ELR (cell line): ENCODE results near the gene CRYBA1.
A peak's percentile ranks its signal among the peaks of the same experiment; 100 is the strongest.
"Not testable (repeated sequence)": the region's sequence is repeated elsewhere in the genome, so short reads cannot be mapped to it uniquely, and the experiment has no call there.

Source experiments
- DNase-seq: peaks from one replicate; pipeline ENCODE4 v3.0.0-alpha.2; 2015; ENCODE audit warnings: low read depth

CRYBA1 gene

DNA sequence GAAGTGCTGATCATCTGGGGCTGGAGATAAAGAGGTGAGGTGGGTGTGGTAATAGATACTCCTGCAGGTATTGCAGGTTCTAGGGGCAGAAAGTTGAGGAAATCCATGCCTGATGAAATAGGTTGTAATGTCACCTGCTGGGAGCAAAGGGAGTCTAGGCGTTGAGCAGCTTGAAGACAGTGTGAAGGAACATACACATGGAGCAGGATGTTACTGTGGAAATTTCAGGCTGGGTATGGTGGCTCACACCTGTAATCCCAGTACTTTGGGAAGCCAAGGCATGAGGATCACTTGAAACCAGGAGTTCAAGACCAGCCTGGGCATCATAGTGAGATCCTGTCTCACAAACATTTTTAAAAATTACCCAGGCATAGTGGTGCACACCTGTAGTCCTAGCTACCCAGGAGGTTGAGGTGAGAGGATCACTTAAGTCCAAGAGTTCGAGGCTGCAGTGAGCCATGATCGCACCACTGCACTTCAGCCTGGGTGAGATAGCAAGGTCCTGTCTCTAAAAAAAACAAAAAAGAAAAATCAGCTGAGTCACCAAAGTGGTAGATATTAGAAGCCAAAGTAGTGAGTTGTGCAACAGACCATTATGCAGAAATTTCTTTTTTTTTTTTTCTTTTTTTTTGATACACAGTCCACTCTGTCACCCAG lies 9.1 kb upstream of the CRYBA1 start:
- DNase-seq = peak; percentile 83

DNA sequence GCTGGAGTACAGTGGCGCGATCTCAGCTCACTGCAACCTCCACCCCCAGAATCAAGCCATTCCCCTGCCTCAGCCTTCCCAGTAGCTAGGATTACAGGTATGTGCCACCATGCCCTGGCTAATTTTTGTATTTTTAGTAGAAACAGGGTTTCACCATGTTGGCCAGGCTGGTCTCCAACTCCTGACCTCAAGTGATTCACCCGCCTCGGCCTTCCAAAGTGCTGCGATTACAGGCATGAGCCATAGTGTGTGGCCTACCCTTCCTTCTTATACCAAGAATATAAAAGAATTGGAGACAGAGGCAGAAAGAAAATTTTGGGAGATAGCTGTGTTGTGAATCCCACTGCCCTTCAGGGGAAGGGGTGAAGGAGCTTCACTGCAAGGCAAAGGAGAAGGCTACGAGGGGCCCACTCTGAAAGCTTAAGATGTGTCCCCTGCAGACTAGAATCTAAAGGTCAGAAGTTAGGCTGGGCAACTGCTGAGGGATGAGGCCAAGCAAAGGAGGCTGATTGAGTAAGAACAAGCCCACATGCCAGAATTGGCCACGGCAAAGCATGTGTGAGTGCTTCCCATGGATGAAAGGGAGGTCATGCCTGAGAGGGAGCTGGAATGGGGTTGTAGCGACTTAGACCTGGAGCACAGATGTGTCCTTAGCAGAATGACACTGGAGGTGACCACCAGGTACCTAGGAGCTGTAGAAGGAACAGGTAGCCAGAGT lies 8.4 kb upstream of the CRYBA1 start:
- peak; percentile 70 for DNase-seq

DNA sequence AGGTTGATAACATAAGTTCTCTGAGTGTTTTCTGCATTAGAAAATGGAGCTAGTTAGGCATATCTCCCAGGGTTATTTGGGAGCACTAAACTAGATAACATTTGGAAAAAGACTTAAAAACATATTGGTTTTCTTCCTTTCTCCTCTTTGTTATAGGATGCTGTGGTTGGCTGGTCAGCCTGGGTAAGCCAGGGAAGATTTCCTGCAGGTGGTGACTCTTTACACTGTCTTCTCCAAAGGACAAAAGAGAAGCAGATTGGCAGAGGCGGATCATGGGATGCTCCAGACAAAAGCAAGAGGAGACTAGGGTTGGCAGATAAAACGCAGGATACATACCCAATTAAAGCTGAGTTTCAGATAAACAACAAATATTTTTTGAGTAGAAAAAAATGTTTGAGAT lies 6.2 kb upstream of the CRYBA1 start:
- DNase-seq = peak; percentile 55

DNA sequence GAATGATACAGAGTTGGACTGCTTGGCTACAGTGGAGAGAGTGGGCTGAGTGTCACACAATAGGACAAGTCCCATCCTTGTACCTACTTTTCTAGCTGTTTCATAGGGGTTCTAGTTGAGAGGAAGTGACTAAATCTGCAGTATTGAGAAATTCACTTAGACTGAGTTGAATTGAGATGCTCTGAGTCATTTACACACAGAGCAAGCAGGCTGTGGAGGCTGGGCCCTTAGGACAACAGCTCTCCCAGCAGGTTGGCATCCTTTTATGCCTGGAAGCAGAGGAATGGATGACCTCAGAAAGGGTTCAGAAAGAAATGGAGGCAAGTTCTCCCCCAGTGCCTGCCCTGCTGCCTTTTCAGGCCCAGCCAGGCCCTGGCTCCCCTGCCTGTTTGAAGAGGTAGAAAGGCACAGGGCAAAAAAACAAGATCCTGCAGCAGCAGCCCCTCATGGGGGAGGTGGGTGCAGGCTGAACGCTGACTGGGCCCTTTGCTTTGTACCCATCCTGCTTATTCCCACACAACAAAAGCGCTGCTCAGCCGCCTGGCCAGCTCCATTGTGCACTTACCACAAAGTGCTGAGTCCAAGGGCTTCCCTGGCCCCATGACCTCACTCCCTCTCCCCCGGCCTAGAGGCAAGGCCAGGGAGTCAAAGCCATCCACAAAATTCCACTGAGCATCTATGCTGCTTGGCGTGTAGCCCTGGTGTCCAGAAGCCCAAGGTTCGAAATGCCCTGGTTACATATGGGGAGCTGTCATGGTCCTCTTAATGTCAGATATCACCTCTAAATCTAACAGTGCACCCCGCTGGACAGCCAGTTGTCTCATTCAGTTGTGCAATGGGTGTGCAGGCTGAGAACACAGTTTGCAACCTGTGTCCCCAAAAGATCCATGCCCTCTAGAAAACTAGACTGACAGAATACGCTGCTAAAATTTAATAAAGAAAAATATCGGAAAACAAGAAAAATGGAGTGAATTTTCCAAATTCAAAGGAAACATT lies 5.4 kb upstream of the CRYBA1 start:
- peak; percentile 99 for DNase-seq

DNA sequence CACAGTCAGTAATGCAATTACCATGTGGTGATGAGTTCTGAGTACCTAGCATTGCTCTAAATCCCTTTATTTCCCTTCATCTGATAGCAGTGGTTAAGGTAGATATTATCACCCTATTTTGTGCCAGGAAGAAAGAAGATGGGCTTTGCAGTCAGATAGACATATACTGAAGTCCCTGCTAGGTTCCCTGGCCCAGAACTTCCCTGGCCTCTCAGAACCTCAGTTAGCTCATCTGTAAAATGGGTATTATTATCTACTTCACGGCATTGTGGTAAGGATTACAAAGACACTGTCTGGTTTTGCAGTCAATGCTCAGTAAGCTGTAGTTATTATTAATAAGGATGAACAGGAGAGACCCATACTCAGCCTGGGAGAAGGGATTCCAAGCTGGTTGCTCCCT lies 4.6 kb upstream of the CRYBA1 start:
- DNase-seq = no peak

DNA sequence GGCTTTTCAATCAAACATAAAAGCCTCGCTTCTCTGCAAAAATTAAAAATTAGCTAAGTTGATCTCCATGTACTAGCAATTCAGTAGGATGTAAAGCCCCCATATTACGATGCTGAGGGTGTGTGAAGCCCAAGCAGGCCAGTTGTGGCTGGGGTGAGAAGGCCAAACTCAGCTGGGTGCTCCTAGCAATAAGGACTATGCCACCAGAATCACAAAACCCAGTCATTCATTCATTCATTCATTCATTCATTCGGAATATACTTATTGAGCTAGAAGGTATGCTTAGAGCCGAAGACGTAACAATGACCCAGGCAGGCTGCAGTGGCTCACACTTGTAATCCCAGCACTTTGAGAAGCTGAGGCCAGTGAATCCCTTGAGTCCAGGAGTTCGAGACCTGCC lies 3.9 kb upstream of the CRYBA1 start:
- no peak for DNase-seq

DNA sequence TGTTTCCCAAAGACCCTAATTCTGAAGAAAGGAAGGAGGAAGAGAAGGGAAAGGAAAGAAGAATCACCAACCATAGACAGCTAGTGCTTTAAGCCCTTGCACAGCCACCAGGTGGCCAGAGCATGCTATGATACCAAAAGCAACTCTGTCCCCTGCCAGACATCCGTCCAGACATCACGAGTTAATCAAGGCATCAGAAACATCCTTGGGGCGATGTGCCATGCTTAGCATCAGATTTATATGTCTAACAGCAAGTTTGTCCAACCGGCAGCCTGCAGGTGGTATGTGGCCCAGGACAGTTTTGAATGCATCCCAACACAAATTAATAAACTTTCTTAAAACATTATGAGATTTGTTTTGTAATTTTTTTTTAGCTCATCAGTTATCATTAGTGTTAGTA lies 2.9 kb upstream of the CRYBA1 start:
- DNase-seq = peak; percentile 68

DNA sequence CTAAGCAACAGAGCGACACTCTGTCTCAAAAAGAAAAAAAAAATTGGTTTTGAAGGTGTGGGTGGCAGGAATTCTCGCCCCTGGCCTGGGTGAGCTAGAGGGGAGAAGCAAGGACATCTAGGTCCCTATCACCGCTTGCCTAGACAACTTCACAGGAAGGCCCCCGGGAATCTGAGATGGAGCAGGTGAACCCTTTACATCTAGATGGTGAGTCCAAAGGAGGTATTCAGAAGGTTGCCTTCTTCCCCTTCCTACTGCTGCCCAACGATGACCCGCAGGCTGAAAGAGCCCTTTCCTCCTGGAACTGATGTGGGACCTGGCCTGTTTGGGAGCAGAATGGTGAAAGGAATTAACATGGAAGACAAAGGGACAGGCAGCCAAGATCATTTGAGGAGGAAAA lies 1.3 kb upstream of the CRYBA1 start:
- DNase-seq = no peak

DNA sequence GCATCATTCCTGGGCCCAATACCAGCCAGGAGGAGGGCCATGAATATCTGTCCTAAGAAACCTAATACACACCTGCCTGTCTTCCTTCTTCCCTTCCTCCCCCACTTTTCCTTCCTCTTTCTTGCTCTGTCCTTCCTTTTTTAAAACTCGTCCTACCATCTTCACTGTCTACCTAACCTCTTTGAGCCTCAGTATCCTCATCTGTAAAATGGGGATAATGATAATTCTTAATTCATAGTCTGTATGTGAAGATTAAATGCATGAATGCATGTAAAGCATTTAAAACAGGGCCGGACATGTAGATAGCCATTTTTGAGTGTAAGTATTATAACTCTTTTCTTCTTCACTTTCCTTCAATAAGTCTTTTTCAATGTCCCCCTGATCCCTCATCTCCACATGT lies 560 bp downstream of the CRYBA1 start:
- no peak for DNase-seq

DNA sequence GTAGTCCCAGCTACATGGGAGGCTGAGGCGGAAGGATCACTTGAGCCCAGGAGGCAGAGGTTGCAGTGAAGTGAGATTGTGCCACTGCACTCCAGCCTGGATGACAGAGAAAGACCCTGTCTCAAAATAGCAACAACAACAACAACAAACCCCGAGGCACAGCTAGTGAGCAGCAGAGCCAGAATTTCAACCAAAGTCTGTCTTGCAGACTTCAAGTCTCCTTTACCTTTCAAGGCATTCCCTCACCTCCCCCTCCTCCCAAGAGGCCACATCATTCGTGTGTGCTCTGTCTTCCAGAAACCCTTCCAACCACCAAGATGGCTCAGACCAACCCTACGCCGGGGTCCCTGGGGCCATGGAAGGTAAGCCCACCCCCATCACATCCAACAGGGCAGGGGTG lies 2.2 kb downstream of the CRYBA1 start:
- no peak for DNase-seq

DNA sequence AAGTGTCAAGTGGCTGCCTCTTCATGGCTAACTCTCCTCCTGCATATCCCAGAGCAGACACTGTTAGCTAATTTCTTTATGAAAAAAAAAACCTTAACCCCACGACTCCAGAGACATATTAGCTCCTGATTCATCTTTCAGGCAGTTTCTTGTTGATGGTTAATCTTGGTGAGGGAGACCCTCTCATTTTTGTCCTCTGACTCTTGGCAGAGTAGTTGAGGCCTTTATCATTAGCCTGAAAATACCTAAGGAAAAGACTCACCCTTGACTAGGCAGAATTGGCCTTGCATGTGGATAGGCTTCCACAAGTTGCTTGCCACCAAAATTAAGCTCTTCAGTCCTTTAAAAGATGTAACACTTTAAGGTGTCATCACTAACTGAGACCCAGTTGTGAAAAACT lies 4.0 kb downstream of the CRYBA1 start:
- peak; percentile 85 for DNase-seq

DNA sequence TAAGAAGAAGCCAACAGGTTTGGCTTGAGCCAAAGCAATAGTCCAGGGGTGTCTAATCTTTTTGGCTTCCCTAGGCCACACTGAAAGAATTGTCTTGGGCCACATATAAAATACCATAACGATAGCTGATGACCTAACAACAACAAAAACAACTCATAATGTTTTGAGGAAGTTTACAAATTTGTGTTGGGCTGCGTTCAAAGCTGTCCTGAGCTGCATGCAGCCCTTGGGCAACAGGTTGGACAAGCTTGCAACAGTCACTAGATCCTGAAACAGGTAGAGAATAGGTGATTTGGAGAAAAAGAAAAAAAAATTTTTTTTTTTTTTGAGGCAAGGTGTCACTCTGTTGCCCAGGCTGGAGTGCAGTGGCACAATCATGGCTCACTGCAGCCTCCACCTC lies 4.5 kb downstream of the CRYBA1 start:
- no peak for DNase-seq

DNA sequence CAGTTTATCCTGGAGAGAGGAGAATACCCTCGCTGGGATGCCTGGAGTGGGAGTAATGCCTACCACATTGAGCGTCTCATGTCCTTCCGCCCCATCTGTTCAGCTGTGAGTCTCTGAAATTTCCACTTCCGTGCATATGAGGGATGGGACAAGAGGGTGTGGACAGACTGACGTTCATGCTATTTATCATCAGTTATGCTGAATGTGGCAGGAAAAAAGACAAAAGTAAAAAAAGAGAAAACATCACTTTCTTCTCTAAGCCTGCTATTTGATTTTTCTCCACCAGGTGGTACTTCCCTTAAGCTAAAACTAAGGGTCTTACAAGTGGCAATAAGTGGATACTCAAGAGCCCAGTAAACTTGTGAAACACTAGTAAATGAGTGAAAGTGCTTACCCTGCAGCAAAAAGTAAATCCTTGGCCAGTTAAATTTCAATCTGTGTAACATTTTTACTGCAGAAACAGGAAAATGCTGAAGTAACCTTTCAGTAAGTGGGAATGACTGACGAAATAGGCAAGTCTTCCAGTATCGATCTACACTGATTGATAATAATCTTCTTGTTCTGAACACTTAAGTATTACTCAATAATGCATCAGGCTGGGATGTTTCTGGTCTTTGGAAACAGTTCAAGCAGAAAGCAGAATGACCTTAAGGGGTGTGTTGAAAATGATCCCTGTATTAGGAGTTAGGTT lies 5.6 kb downstream of the CRYBA1 start:
- peak; percentile 70 for DNase-seq

DNA sequence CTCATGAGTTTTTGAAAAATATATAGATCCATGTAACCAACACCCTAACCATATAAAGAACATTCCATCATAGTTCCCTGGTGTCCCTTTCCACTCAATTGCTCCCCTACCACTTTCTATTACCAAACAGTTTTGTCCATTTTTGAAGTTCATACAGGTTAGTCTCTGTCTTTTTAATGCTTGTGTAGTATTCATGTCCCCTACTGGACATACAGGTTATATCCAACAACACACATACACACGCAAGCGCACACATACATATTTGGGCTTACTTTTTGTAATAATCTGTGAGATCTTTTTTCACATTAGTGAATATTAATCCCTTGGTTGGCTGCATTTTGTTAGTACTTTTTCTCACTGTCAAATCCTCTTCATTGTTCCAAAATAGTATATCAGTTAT lies 6.4 kb downstream of the CRYBA1 start:
- no peak for DNase-seq

DNA sequence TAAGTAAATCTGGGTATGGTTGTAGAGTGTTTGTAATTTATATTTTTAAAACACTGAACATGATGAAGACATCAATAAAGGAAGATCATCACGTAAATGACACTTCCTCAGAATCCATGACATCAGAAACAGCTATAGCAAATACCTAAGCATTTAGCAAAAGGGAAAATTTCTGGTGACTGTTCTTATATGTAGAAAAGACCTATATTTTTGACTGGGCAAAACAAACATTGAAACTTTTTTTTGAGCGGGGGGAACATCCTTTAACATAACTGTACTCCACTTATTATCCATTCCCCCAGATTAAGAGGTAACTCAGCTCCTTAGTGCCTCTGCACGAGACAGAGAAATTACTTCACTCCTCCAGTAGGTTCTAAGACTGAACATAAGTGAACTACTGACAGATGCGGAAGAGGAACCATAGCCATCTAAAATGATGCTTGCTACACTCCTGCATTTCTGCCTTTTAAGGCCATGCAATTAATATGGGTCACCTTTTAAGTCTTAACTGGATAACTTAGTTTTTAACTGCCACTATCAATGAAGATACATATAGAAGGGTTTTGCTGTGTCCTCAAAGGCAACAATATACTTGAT lies 9.4 kb downstream of the CRYBA1 start:
- no peak for DNase-seq

DNA sequence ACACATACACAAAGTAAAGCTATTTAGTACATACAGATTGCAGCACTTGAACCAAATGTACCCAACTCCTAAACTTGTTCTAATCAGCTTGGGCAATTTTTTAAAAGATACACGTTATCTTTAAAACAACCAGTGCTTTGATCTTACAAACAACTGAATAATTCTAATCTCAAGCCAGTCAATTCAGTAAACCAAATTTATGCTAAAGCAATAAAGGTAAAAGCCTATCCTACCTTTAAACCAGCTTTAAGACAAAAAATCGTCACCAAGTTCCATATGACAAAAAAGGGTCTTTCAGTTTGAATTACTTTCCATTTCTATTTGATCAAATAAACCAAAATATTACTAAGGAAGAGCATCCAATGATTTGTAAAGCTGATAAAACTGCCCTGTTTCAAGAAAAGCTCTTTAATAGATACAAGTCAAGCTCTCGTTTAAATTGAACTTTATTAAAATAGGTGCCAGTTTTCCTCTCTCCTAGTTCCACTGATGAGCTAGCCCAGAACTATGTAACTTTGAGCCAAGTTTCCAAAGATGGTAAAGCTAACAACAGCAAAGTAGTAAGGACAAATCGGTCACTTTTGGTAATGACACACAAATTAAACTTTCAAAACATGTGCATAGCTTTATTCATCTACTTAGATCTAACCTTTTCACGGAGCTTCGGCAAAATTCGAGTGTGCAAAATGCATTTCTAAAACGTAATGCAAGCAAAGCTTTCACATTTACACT lies 10.2 kb downstream of the CRYBA1 start:
- peak; percentile 43 for DNase-seq

DNA sequence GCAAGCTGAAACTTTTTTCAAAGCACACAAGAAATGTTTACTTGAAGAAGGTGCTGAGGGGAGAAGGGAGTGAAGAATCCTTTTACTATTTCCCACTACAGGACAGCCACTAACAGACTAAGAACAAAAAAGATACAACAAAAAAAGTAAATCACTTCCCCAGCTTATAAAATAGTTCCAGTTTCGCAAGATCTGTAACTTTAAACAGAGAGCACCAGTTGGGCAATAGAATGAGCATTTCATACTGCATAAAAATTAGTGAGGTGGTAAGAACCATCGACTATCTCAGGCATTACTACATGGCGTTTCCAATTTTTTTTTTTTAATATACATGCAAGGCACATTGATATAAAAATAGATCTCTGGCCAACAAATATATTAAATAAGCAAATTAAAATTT lies 11.1 kb downstream of the CRYBA1 start:
- DNase-seq = no peak

DNA sequence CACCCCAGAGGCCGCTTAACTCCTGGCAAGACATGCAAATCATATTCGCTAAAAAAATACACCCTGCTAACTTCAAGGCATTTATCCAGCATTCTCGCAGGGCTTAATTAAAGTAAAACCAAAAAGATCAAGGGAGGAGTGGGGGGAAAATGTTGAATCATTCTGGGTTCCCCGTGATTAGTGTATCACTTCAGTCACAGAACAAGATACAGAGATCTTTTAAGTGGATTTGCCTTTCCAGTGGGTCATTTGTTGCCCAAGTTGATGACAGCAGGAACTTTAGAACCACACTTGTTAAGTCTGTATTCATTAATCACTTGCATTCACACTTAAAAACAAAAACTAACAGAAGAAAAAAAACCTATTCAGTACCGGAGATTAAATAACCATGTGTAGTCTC lies 17.3 kb downstream of the CRYBA1 start:
- DNase-seq = no peak

DNA sequence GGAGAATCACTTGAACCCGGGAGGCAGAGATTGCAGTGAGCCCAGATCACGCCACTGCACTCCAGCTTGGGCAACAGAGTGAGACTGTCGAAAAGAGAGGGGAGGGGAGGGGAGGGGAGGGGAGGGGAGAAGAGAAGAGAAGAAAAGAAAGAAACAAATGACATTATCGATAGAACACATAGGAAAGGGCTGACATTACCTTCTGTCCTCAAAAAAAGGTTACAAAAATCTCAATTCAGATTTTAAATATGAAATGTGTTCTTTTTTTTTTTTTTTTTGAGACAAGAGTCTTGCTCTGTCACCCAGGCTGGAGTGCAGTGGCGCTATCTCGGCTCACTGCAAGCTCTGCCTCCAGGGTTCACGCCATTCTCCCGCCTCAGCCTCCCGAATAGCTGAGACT lies 25.3 kb downstream of the CRYBA1 start:
- not testable (repeated sequence) for DNase-seq

DNA sequence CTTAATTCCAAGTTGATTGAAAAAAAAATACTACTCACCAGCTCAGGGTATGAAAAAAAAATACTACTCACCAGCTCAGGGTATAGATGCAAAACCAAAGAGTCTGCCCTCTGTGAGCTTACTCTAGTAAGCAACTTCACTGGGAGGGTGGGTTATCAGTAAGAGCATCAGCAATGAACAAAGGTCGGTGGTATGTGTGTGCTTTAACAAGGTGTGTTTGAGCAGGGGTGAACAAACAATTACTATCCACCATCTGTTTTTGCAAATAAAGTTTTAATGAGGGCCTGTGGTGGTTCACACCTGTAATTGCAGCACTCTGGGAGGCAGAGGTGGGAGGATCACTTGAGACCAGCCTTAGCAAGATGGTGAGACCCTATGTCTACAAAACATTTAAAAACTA lies 27.3 kb downstream of the CRYBA1 start:
- DNase-seq = no peak

DNA sequence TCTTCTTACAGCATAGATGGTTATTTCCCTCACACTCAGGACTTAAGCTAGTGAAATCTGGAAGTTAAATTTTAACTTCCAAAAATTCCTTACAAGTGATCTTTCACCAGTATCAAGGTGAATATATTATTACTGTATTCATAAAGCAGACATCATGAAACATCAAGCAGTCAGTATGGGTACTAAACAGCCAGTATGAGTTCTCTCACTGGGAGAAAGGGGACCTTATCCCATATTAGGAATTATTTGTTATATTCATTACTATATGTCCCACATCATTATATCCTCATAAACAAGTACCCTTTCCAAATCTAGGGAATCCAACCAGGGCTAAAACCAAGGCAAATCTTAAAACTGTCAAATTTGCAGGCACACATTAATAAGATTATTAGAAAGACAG lies 32.0 kb downstream of the CRYBA1 start:
- no peak for DNase-seq
